Purkinje cell (primary cell): ENCODE results near the gene NAA20. TPM values are rescaled to one million over a fixed set of nuclear protein-coding genes. Genes with fewer than 3 reads are reported as not detected.

Experiments
- polyA plus RNA-seq: library from polyadenylated mRNA; unstranded; fragments of >200 nt; fragmentation: Nextera tagmentation; gene quantifications from 2 replicates; pipeline ENCODE4 v1.2.1, GENCODE V29; 2014

Gene NAA20
- 269 and 425 TPM in 2 replicates for polyA plus RNA-seq

GRCh38 chr20:20017001-20017843 lies at the start of gene NAA20:
Gene NAA20, plus strand, starts transcription at chr20:20017362. Its CDS starts 35 bp downstream, at chr20:20017397.

GRCh38 chr20:20052074-20052970 lies 35.2 kb downstream of the NAA20 start, which contains the start of the genes CFAP61 and CRNKL1:
Gene CFAP61, plus strand, starts transcription at chr20:20052532. Its CDS starts 4,122 bp downstream, at chr20:20056654.
Gene CRNKL1, minus strand, starts transcription at chr20:20052466. Its CDS starts 124 bp downstream, at chr20:20052342.

Other genes with a start within 250 kb of the NAA20 start
- gene CRNKL1, start 35.1 kb downstream of the NAA20 start, polyA plus RNA-seq = 10.0 and 19.4 TPM in 2 replicates
- gene CFAP61, start 35.2 kb downstream of the NAA20 start, polyA plus RNA-seq = 3.3 and 12.1 TPM in 2 replicates